ENCODE results near the gene RIPOR3. TPM values are rescaled to one million over a fixed set of nuclear protein-coding genes. Genes with fewer than 3 reads are reported as not detected.

Gene RIPOR3
- polyA plus RNA-seq, 1 of the 3 experiments (the other 2 are of a cell fraction) = 1.2 TPM

GRCh38 chr20:50537546-50538201 lies 153.7 kb downstream of the RIPOR3 start:
- Histone ChIP-seq H3K4me3 (ENCODE audit: low read depth in 2 of 2, low read length in 1 of 2) (no peak overlapping the region), H3K36me3 (replicated peaks in 1 of 2; ENCODE audit: control insufficient read depth in 1 of 2, insufficient read depth in 2 of 2, low read length in 1 of 2) (peaks cover 0 to 3% of the 10 kb centered on the region in 2 experiments), H3K79me2 (ENCODE audit: insufficient read depth) (peaks cover 95% of the 10 kb centered on the region), H4K20me1 (ENCODE audit: insufficient read depth) (peaks cover 38% of the 10 kb centered on the region), H3K9me2 (no peaks in the 10 kb centered on the region), H3F3A (replicated peaks; ENCODE audit: insufficient read depth) (peaks cover 18% of the 10 kb centered on the region), H3K9me3 (no peaks in the 10 kb centered on the region), H3K4me1 (ENCODE audit: control insufficient read depth in 1 of 2, insufficient read depth in 2 of 2, low read depth in 1 of 2, low read length in 1 of 2) (peaks cover 4 to 24% of the 10 kb centered on the region in 2 experiments), H3K27ac (ENCODE audit: low read depth in 2 of 2, low read length in 1 of 2) (no peak overlapping the region), H3K4me2 (no peak overlapping the region), H3K9ac (no peak overlapping the region), H2AFZ (ENCODE audit: low read depth) (no peak overlapping the region), H3K27me3 (ENCODE audit: insufficient read depth) (no peaks in the 10 kb centered on the region)
- 91% methylated on average over 7 of the region's 7 CpGs for WGBS (ENCODE audit: low lambda C conversion rate)
- DNase-seq = no peak
- POLR2A ChIA-PET = no interaction called here
- CTCF ChIA-PET = interaction anchor here (0.7 to 1.3 kb wide), 2 partner anchors 9 to 11 kb away, joined by 3 read pairs; no protein-coding TSS in a partner anchor
- TF ChIP-seq EZH2phosphoT487 (IDR thresholded peaks at IDR 0.05; ENCODE audit: borderline replicate concordance, low read depth) = no peak
- no peak for TF ChIP-seq EP300 (IDR thresholded peaks at IDR 0.05; ENCODE audit: borderline replicate concordance in 1 of 2, low read depth in 1 of 2, low read length in 1 of 2)
- no peak for TF ChIP-seq JUND (IDR thresholded peaks at IDR 0.05)
- TF ChIP-seq RCOR1 (IDR thresholded peaks at IDR 0.05; ENCODE audit: low read length) = no peak
- no peak for TF ChIP-seq RFX5 (IDR thresholded peaks at IDR 0.05; ENCODE audit: low read length)

- 84% methylated on average over 4 of the region's 4 CpGs for WGBS (ENCODE audit: low lambda C conversion rate)
- H3K4me3 ChIP-seq (ENCODE audit: low read depth in 2 of 2, low read length in 1 of 2) = no peak overlapping the region
- TF ChIP-seq MAX (IDR thresholded peaks at IDR 0.05; ENCODE audit: low read depth) (no peak), FOSL2 (IDR thresholded peaks at IDR 0.05; ENCODE audit: borderline replicate concordance, low read depth) (no peak), JUND (IDR thresholded peaks at IDR 0.05) (no peak), FOXJ3 (CRISPR knock-in tag; IDR thresholded peaks at IDR 0.05) (no peak), CTCF (IDR thresholded peaks at IDR 0.05) (no peak), NRF1 (IDR thresholded peaks at IDR 0.05; ENCODE audit: low read depth, low read length) (no peak), GATA2 (CRISPR knock-in tag; IDR thresholded peaks at IDR 0.05) (no peak), MEF2A (IDR thresholded peaks at IDR 0.05; ENCODE audit: borderline replicate concordance, low read depth) (no peak), YY1 (IDR thresholded peaks at IDR 0.05; ENCODE audit: low read depth) (no peak), PBX3 (IDR thresholded peaks at IDR 0.05) (no peak)
- H3K4me1 ChIP-seq (ENCODE audit: control insufficient read depth in 1 of 2, insufficient read depth in 2 of 2, low read depth in 1 of 2, low read length in 1 of 2) = peaks cover 8 to 19% of the 10 kb centered on the region in 2 experiments; a peak in 3 of 4 replicates
- ChIA-PET CTCF (interaction anchor here (0.6 to 1.9 kb wide), 3 partner anchors 14 to 65 kb away, joined by 3 to 6 read pairs (median 3); no protein-coding TSS in a partner anchor), POLR2A (no interaction called here)
- H3K79me2 ChIP-seq (ENCODE audit: insufficient read depth) = peaks cover 95% of the 10 kb centered on the region
- peaks cover 18% of the 10 kb centered on the region for H3F3A ChIP-seq (replicated peaks; ENCODE audit: insufficient read depth)
- H3K9ac ChIP-seq = no peak overlapping the region
- H2AFZ ChIP-seq (ENCODE audit: low read depth) = no peak overlapping the region
- peaks cover 0 to 3% of the 10 kb centered on the region in 2 experiments for H3K36me3 ChIP-seq (replicated peaks in 1 of 2; ENCODE audit: control insufficient read depth in 1 of 2, insufficient read depth in 2 of 2, low read length in 1 of 2)
- H3K9me3 ChIP-seq = no peaks in the 10 kb centered on the region
- no peaks in the 10 kb centered on the region for H3K9me2 ChIP-seq
- H3K27me3 ChIP-seq (ENCODE audit: insufficient read depth) = no peaks in the 10 kb centered on the region
- peaks cover 47% of the 10 kb centered on the region for H4K20me1 ChIP-seq (ENCODE audit: insufficient read depth)
- H3K4me2 ChIP-seq = no peak overlapping the region
- no peak for DNase-seq
- no peak overlapping the region for H3K27ac ChIP-seq (ENCODE audit: low read depth in 2 of 2, low read length in 1 of 2)
Measured at GRCh38 chr20:50536333-50536732, 155.0 kb downstream of the RIPOR3 start.

Small RNA genes lying within 50 kb of the gene (small RNA-seq; reads per million reads assigned to genes)
- gene MIR1302-5 (0 reads per million in 7 experiments), gene MIR645 (0 reads per million in 7 experiments), gene RF00019 (0 reads per million in 7 experiments)

Other genes with a start within 250 kb of the RIPOR3 start
- gene PTPN1, start 181.2 kb downstream of the RIPOR3 start, polyA plus RNA-seq (2012; rRNA removed) = 23.6 and 25.2 TPM in 2 replicates
- 0.49 and 0.57 TPM in 2 replicates for gene PARD6B, start 40.0 kb upstream of the RIPOR3 start, polyA plus RNA-seq (2012; rRNA removed)
- 23.3 and 43.8 TPM in 2 replicates for gene BCAS4, start 103.5 kb upstream of the RIPOR3 start, polyA plus RNA-seq (2012; rRNA removed)
- 13.3 TPM in 2 replicates for gene ADNP, start 239.9 kb upstream of the RIPOR3 start, polyA plus RNA-seq (2012; rRNA removed)

Measured in SK-N-SH (cell line).